Gastroesophageal sphincter (tissue), 3 donors: ENCODE measurements around the gene EML4.

Experiments
- CTCF ChIP-seq, 4 experiments: fragments of 200-600 bp in 2 of 4; fragments of 450-650 bp in 2 of 4; sonication (generic) in 1 of 4; IDR thresholded peaks; one replicate each; pipeline ENCODE4 v1.5.1; 2017 to 2019; ENCODE audit warnings: antibody characterized with exemption in 4 of 4, mild to moderate bottlenecking in 2 of 4, moderate library complexity in 2 of 4
- EP300 ChIP-seq: sonication (generic); formaldehyde crosslinking; IDR thresholded peaks from one replicate; pipeline ENCODE4 v1.6.1; 2017; ENCODE audit warnings: antibody characterized with exemption, mild to moderate bottlenecking
- POLR2A ChIP-seq, 2 donors: fragments of 450-650 bp; IDR thresholded peaks; one replicate each; pipeline ENCODE4 v1.6.1; 2017; ENCODE audit warnings: antibody characterized with exemption in 2 of 2, mild to moderate bottlenecking in 2 of 2, moderate library complexity in 1 of 2
- POLR2AphosphoS5 ChIP-seq: sonication (generic); formaldehyde crosslinking; IDR thresholded peaks from one replicate; pipeline ENCODE4 v1.6.1; 2017; ENCODE audit warnings: antibody characterized with exemption

- TF ChIP-seq CTCF (IDR thresholded peaks at IDR 0.05) (no peak), POLR2A (IDR thresholded peaks at IDR 0.05) (no peak), EP300 (no peak), POLR2AphosphoS5 (no peak)
These were observed 9.2 kb downstream of the EML4 start for GRCh38 chr2:42178335-42178734.
